OCI-LY1 (cell line): ENCODE data around the gene HOMER2.

Experiments
- H2AFZ ChIP-seq: fragments of 200-600 bp; sonication (generic), shearing (Covaris generic); 2 replicates; pipeline ENCODE4 v1.6.0; 2014; ENCODE audit warnings: antibody characterized with exemption, mild to moderate bottlenecking, low read length
- H3F3A ChIP-seq: fragments of 200-600 bp; sonication (generic), shearing (Covaris generic); 2 replicates; pipeline ENCODE4 v1.6.0; 2014; ENCODE audit warnings: mild to moderate bottlenecking, antibody characterized with exemption, low read length, moderate library complexity; ENCODE audit not compliant: insufficient read depth
- H3K27ac ChIP-seq: fragments of 200-600 bp; sonication (generic); 2 replicates; pipeline ENCODE4 v1.5.1; 2014; ENCODE audit warnings: low read length, mixed run types, mild to moderate bottlenecking, low read depth; ENCODE audit not compliant: poor library complexity, severe bottlenecking
- H3K27me3 ChIP-seq: fragments of 200-600 bp; sonication (generic); 2 replicates; pipeline ENCODE4 v1.6.0; 2014; ENCODE audit warnings: antibody characterized with exemption, mild to moderate bottlenecking, low read length, moderate library complexity; ENCODE audit not compliant: insufficient read depth
- H3K36me3 ChIP-seq: fragments of 200-600 bp; sonication (generic); 2 replicates; pipeline ENCODE4 v1.6.1; 2014; ENCODE audit warnings: mild to moderate bottlenecking, antibody characterized with exemption, low read length, moderate library complexity, mixed read lengths; ENCODE audit not compliant: insufficient read depth
- H3K4me1 ChIP-seq: fragments of 200-600 bp; sonication (generic); 2 replicates; pipeline ENCODE4 v1.5.1; 2014; ENCODE audit warnings: mild to moderate bottlenecking, low read length, moderate library complexity; ENCODE audit not compliant: insufficient read depth, severe bottlenecking
- H3K4me2 ChIP-seq: fragments of 200-600 bp; sonication (generic), shearing (Covaris generic); 2 replicates; pipeline ENCODE4 v1.6.1; 2014; ENCODE audit warnings: low read length
- H3K4me3 ChIP-seq: fragments of 200-600 bp; sonication (generic); 2 replicates; pipeline ENCODE4 v1.5.1; 2014; ENCODE audit warnings: low read length, low read depth, mild to moderate bottlenecking, mixed read lengths; ENCODE audit not compliant: poor library complexity, severe bottlenecking
- H3K79me2 ChIP-seq: fragments of 200-600 bp; shearing (Covaris generic); 2 replicates; pipeline ENCODE4 v1.6.1; 2016; ENCODE audit warnings: mixed run types, low read length, mixed read lengths; ENCODE audit not compliant: insufficient read depth
- H3K9ac ChIP-seq: fragments of 200-600 bp; sonication (generic), shearing (Covaris generic); 2 replicates; pipeline ENCODE4 v1.6.1; 2014; ENCODE audit warnings: mild to moderate bottlenecking, low read length, mixed read lengths
- H3K9me2 ChIP-seq: fragments of 200-600 bp; sonication (generic), shearing (Covaris generic); 2 replicates; pipeline ENCODE4 v1.6.1; 2014; ENCODE audit warnings: low read depth, mild to moderate bottlenecking, low read length, mixed read lengths
- H3K9me3 ChIP-seq: fragments of 200-600 bp; shearing (Covaris generic); 2 replicates; pipeline ENCODE4 v1.6.1; 2014; ENCODE audit warnings: low read length, mixed read lengths
- H4K20me1 ChIP-seq: fragments of 200-600 bp; sonication (generic), shearing (Covaris generic); 2 replicates; pipeline ENCODE4 v1.6.0; 2016; ENCODE audit warnings: mild to moderate bottlenecking, low read length; ENCODE audit not compliant: insufficient read depth
- EZH2 ChIP-seq: fragments of 200-600 bp; sonication (generic), shearing (Covaris generic); IDR thresholded peaks from 2 replicates; pipeline ENCODE4 v1.8.0; 2017; ENCODE audit warnings: borderline replicate concordance, mixed run types, mild to moderate bottlenecking, antibody characterized with exemption, low read length, moderate library complexity, mixed read lengths
- TF ChIP-seq, protein P1 (sequence below): fragments of 200-600 bp; sonication (generic), shearing (Covaris generic); IDR thresholded peaks from 2 replicates; pipeline ENCODE4 v1.5.1; 2017; ENCODE audit warnings: mild to moderate bottlenecking, antibody characterized with exemption, low read length, moderate library complexity, mixed read lengths

HOMER2 gene

DNA sequence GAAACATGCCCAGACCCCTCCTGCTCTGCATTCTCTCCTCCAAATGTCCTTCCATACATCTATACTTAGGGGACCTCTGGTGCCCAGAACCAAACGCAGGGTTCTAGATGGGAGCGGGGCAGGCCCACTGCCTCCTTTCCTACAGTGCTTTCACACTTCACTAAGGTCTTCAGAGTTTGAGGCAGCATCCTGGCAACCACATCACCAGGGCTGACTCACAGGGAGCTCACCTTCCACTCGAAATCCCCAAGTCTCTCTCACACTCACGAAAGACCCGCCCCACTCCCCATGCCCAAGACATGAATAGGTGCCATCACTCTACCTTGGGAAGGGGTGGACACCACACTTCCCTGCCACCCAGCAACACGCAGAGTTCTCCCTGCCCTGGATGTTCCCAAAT, 18.9 kb downstream of the HOMER2 start:
- Histone ChIP-seq H3K9me3 (no peaks in the 10 kb centered on the region), H3K9ac (no peak overlapping the region), H3K27me3 (no peaks in the 10 kb centered on the region), H3K79me2 (no peaks in the 10 kb centered on the region), H3K4me1 (no peaks in the 10 kb centered on the region), H3F3A (no peaks in the 10 kb centered on the region), H4K20me1 (no peaks in the 10 kb centered on the region), H3K4me3 (no peak overlapping the region), H2AFZ (no peak overlapping the region), H3K9me2 (no peaks in the 10 kb centered on the region), H3K4me2 (no peak overlapping the region), H3K27ac (no peak overlapping the region), H3K36me3 (no peaks in the 10 kb centered on the region)
- TF ChIP-seq, protein P1, sequence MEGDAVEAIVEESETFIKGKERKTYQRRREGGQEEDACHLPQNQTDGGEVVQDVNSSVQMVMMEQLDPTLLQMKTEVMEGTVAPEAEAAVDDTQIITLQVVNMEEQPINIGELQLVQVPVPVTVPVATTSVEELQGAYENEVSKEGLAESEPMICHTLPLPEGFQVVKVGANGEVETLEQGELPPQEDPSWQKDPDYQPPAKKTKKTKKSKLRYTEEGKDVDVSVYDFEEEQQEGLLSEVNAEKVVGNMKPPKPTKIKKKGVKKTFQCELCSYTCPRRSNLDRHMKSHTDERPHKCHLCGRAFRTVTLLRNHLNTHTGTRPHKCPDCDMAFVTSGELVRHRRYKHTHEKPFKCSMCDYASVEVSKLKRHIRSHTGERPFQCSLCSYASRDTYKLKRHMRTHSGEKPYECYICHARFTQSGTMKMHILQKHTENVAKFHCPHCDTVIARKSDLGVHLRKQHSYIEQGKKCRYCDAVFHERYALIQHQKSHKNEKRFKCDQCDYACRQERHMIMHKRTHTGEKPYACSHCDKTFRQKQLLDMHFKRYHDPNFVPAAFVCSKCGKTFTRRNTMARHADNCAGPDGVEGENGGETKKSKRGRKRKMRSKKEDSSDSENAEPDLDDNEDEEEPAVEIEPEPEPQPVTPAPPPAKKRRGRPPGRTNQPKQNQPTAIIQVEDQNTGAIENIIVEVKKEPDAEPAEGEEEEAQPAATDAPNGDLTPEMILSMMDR, result no peak
- TF ChIP-seq EZH2, result no peak

GRCh38 chr15:82931221-82931620, 21.3 kb downstream of the HOMER2 start:
- Histone ChIP-seq H2AFZ (no peak overlapping the region), H4K20me1 (no peaks in the 10 kb centered on the region), H3F3A (no peaks in the 10 kb centered on the region), H3K9ac (no peak overlapping the region), H3K4me3 (no peak overlapping the region), H3K9me3 (no peaks in the 10 kb centered on the region), H3K36me3 (no peaks in the 10 kb centered on the region), H3K4me1 (no peaks in the 10 kb centered on the region), H3K79me2 (no peaks in the 10 kb centered on the region), H3K4me2 (no peak overlapping the region), H3K9me2 (no peaks in the 10 kb centered on the region), H3K27me3 (no peaks in the 10 kb centered on the region), H3K27ac (no peak overlapping the region)
- TF ChIP-seq EZH2, result no peak
- TF ChIP-seq, protein P1, result no peak

DNA sequence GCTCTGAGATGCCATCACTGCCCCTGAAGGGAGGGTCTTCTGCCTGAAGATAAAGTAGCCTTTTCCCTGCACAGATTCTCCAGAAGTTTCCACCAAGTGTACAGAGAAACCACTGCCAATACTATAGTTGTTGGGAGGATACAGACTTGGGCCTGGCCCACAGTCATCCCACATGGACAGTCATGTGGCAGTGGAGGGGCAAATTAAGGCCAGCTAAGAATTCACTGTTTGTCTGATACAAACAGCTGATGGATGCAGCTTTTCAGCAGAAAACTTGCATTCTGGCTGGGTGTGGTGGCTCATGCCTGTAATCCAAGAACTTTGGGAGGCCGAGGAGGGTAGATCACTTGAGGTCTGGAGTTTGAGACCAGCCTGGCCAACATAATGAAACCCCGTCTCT, 22.1 kb downstream of the HOMER2 start:
- no peaks in the 10 kb centered on the region for H3K27me3 ChIP-seq
- TF ChIP-seq EZH2, result no peak
- TF ChIP-seq, protein P1, result no peak
- H3K4me2 ChIP-seq, result no peak overlapping the region
- H3K4me1 ChIP-seq, result no peaks in the 10 kb centered on the region
- H3K9me3 ChIP-seq, result no peaks in the 10 kb centered on the region
- H3K9me2 ChIP-seq, result no peaks in the 10 kb centered on the region
- H3K27ac ChIP-seq, result no peak overlapping the region
- no peak overlapping the region for H2AFZ ChIP-seq
- no peaks in the 10 kb centered on the region for H3K36me3 ChIP-seq
- H3K9ac ChIP-seq, result no peak overlapping the region
- H3K4me3 ChIP-seq, result no peak overlapping the region
- no peaks in the 10 kb centered on the region for H4K20me1 ChIP-seq
- H3F3A ChIP-seq, result no peaks in the 10 kb centered on the region
- H3K79me2 ChIP-seq, result no peaks in the 10 kb centered on the region
